Neural cell (in vitro differentiated cells): ENCODE measurements around the gene ENKUR. TPM values are rescaled to one million over a fixed set of nuclear protein-coding genes. Genes with fewer than 3 reads are reported as not detected.

Experiments used
- H2AFZ ChIP-seq: fragments of 200-600, 300-800 bp; sonication (generic), shearing (Covaris generic); 2 replicates; pipeline ENCODE4 v1.6.0; 2014; ENCODE audit warnings: low read depth, mild to moderate bottlenecking, antibody characterized with exemption, low read length, moderate library complexity
- H3F3A ChIP-seq: fragments of 200-600 bp; shearing (Covaris generic); 2 replicates; pipeline ENCODE4 v1.6.1; 2016; ENCODE audit warnings: mild to moderate bottlenecking, moderate library complexity, mixed read lengths, antibody characterized with exemption, low read length; ENCODE audit not compliant: insufficient read depth, poor library complexity, severe bottlenecking
- H3K27ac ChIP-seq: fragments of 200-600, 300-800 bp; sonication (generic), shearing (Covaris generic); 2 replicates; pipeline ENCODE4 v1.5.1; 2014; ENCODE audit warnings: mild to moderate bottlenecking, low read length, moderate library complexity
- H3K27me3 ChIP-seq: fragments of 300-800, 200-600 bp; sonication (generic), shearing (Covaris generic); 2 replicates; pipeline ENCODE4 v1.6.0; 2014; ENCODE audit warnings: mild to moderate bottlenecking, low read depth, low read length, moderate library complexity; ENCODE audit not compliant: insufficient read depth
- H3K36me3 ChIP-seq: fragments of 300-800, 200-600 bp; sonication (generic), shearing (Covaris generic); 2 replicates; pipeline ENCODE4 v1.5.1; 2014; ENCODE audit warnings: mild to moderate bottlenecking, antibody characterized with exemption, low read length, moderate library complexity; ENCODE audit not compliant: insufficient read depth
- H3K4me2 ChIP-seq: fragments of 300-800, 200-600 bp; sonication (generic), shearing (Covaris generic); 2 replicates; pipeline ENCODE4 v1.6.0; 2014; ENCODE audit warnings: mild to moderate bottlenecking, low read length
- H3K4me3 ChIP-seq: fragments of 300-800, 200-600 bp; sonication (generic), shearing (Covaris generic); 2 replicates; pipeline ENCODE4 v1.5.1; 2014; ENCODE audit warnings: mild to moderate bottlenecking, low read length, moderate library complexity
- H3K79me2 ChIP-seq: fragments of 200-600 bp; shearing (Covaris generic); replicated peaks from 2 replicates; pipeline ENCODE4 v1.6.0; 2014; ENCODE audit warnings: mild to moderate bottlenecking, low read length, moderate library complexity; ENCODE audit not compliant: insufficient read depth
- H3K9ac ChIP-seq: fragments of 300-800, 200-600 bp; sonication (generic), shearing (Covaris generic); 2 replicates; pipeline ENCODE4 v1.6.1; 2016; ENCODE audit warnings: mild to moderate bottlenecking, low read length, mixed read lengths
- H3K9me2 ChIP-seq: fragments of 200-600 bp; shearing (Covaris generic); 2 replicates; pipeline ENCODE4 v1.6.1; 2016; ENCODE audit warnings: mild to moderate bottlenecking, low read length, mixed read lengths; ENCODE audit not compliant: insufficient read depth
- H3K9me3 ChIP-seq: fragments of 200-600, 300-800 bp; sonication (generic), shearing (Covaris generic); 2 replicates; pipeline ENCODE4 v1.6.1; 2016; ENCODE audit warnings: mild to moderate bottlenecking, mixed run types, low read length, moderate library complexity, mixed read lengths
- H4K20me1 ChIP-seq: fragments of 200-600 bp; shearing (Covaris generic); 2 replicates; pipeline ENCODE4 v1.6.1; 2016; ENCODE audit warnings: mild to moderate bottlenecking, mixed run types; ENCODE audit not compliant: insufficient read depth
- EP300 ChIP-seq: fragments of 450-650 bp; conservative IDR thresholded peaks from 2 replicates; pipeline ENCODE4 v1.6.1; 2014; ENCODE audit warnings: antibody characterized with exemption, mild to moderate bottlenecking, moderate library complexity; ENCODE audit not compliant: poor library complexity, severe bottlenecking
- EZH2 ChIP-seq: fragments of 200-600, 300-800 bp; shearing (Covaris generic), sonication (generic); IDR thresholded peaks from 2 replicates; pipeline ENCODE4 v1.6.1; 2014; ENCODE audit warnings: antibody characterized with exemption, low read length, borderline replicate concordance, mild to moderate bottlenecking; ENCODE audit not compliant: insufficient read depth, poor library complexity, severe bottlenecking
- MXI1 ChIP-seq: fragments of 450-650 bp; conservative IDR thresholded peaks from 2 replicates; pipeline ENCODE4 v1.6.1; 2014; ENCODE audit warnings: antibody characterized with exemption, mild to moderate bottlenecking; ENCODE audit not compliant: poor library complexity, severe bottlenecking
- POLR2AphosphoS5 ChIP-seq: IDR thresholded peaks from 2 replicates; pipeline ENCODE4 v1.6.1; 2012
- RAD21 ChIP-seq: fragments of 450-650 bp; conservative IDR thresholded peaks from 2 replicates; pipeline ENCODE4 v1.6.1; 2014; ENCODE audit warnings: antibody characterized with exemption, mild to moderate bottlenecking, moderate library complexity
- SMC3 ChIP-seq: fragments of 450-650 bp; conservative IDR thresholded peaks from 2 replicates; pipeline ENCODE4 v1.6.1; 2014; ENCODE audit warnings: antibody characterized with exemption, mild to moderate bottlenecking, moderate library complexity; ENCODE audit not compliant: poor library complexity
- TAF1 ChIP-seq: IDR thresholded peaks from 2 replicates; pipeline ENCODE4 v1.6.1; 2012; ENCODE audit warnings: low read depth
- polyA plus RNA-seq: library from polyadenylated mRNA; depleted of rRNA; stranded (reverse); fragments of >200 nt; gene quantifications from 2 replicates; pipeline ENCODE4 v1.2.3, GENCODE V29; 2014
- TF ChIP-seq, protein P1 (sequence below): fragments of 450-650 bp; IDR thresholded peaks from 2 replicates; pipeline ENCODE4 v1.5.1; 2014; ENCODE audit warnings: antibody characterized with exemption, mild to moderate bottlenecking, moderate library complexity; ENCODE audit not compliant: poor library complexity, severe bottlenecking
- TF ChIP-seq, protein P2 (sequence below): IDR thresholded peaks from 2 replicates; pipeline ENCODE4 v1.6.1; 2012; ENCODE audit warnings: borderline replicate concordance

ENKUR gene
- polyA plus RNA-seq, 1 donor from 2014 or later: 2.6 TPM

DNA sequence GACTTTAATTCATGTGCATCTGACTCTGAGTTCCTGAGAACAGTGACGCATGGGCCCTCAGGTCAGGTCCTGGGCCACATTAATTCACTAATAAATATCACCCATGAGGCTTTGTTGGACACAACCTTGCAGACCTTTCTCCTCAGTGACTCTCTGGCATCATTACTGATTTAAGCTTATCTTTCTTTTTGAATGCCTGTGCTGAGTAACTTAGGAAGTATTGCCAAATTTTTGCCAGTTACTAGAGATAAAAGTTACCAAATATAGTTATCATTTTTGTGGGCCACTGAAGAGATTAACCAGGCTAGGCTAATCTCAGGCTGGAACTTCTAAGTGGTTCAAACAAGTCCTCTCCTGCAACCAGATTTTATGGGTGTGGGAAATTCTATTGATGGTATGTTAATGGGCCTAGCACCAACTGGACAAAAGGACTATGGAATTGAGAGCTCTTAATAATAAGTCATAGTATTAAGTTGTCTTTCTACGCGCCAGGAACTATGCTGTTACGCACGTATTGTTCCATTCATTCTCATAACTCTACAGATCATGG is 34.7 kb downstream of the ENKUR start:
- Histone ChIP-seq H3K36me3 (no peaks in the 10 kb centered on the region), H4K20me1 (no peaks in the 10 kb centered on the region), H3K4me2 (no peak overlapping the region), H3K9ac (no peak overlapping the region), H3K9me2 (no peaks in the 10 kb centered on the region), H3K27ac (no peak overlapping the region), H3K27me3 (no peaks in the 10 kb centered on the region), H3K9me3 (no peaks in the 10 kb centered on the region), H3F3A (no peaks in the 10 kb centered on the region), H2AFZ (no peak overlapping the region), H3K79me2 (no peaks in the 10 kb centered on the region), H3K4me3 (no peak overlapping the region)
- TF ChIP-seq TAF1 (no peak), POLR2AphosphoS5 (no peak), SMC3 (no peak), RAD21 (no peak), EZH2 (no peak), EP300 (no peak), MXI1 (no peak)
- TF ChIP-seq, protein P1, sequence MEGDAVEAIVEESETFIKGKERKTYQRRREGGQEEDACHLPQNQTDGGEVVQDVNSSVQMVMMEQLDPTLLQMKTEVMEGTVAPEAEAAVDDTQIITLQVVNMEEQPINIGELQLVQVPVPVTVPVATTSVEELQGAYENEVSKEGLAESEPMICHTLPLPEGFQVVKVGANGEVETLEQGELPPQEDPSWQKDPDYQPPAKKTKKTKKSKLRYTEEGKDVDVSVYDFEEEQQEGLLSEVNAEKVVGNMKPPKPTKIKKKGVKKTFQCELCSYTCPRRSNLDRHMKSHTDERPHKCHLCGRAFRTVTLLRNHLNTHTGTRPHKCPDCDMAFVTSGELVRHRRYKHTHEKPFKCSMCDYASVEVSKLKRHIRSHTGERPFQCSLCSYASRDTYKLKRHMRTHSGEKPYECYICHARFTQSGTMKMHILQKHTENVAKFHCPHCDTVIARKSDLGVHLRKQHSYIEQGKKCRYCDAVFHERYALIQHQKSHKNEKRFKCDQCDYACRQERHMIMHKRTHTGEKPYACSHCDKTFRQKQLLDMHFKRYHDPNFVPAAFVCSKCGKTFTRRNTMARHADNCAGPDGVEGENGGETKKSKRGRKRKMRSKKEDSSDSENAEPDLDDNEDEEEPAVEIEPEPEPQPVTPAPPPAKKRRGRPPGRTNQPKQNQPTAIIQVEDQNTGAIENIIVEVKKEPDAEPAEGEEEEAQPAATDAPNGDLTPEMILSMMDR: no peak
- TF ChIP-seq, protein P2, sequence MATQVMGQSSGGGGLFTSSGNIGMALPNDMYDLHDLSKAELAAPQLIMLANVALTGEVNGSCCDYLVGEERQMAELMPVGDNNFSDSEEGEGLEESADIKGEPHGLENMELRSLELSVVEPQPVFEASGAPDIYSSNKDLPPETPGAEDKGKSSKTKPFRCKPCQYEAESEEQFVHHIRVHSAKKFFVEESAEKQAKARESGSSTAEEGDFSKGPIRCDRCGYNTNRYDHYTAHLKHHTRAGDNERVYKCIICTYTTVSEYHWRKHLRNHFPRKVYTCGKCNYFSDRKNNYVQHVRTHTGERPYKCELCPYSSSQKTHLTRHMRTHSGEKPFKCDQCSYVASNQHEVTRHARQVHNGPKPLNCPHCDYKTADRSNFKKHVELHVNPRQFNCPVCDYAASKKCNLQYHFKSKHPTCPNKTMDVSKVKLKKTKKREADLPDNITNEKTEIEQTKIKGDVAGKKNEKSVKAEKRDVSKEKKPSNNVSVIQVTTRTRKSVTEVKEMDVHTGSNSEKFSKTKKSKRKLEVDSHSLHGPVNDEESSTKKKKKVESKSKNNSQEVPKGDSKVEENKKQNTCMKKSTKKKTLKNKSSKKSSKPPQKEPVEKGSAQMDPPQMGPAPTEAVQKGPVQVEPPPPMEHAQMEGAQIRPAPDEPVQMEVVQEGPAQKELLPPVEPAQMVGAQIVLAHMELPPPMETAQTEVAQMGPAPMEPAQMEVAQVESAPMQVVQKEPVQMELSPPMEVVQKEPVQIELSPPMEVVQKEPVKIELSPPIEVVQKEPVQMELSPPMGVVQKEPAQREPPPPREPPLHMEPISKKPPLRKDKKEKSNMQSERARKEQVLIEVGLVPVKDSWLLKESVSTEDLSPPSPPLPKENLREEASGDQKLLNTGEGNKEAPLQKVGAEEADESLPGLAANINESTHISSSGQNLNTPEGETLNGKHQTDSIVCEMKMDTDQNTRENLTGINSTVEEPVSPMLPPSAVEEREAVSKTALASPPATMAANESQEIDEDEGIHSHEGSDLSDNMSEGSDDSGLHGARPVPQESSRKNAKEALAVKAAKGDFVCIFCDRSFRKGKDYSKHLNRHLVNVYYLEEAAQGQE: no peak

GRCh38 chr10:24979685-24980084 is 36.3 kb downstream of the ENKUR start:
- Histone ChIP-seq H3K4me2 (no peak overlapping the region), H3F3A (no peaks in the 10 kb centered on the region), H3K9me3 (no peaks in the 10 kb centered on the region), H4K20me1 (no peaks in the 10 kb centered on the region), H3K9me2 (no peaks in the 10 kb centered on the region), H3K36me3 (no peaks in the 10 kb centered on the region), H3K9ac (no peak overlapping the region), H3K79me2 (no peaks in the 10 kb centered on the region), H3K27me3 (no peaks in the 10 kb centered on the region), H2AFZ (no peak overlapping the region), H3K27ac (no peak overlapping the region), H3K4me3 (no peak overlapping the region)
- TF ChIP-seq, protein P2: no peak
- TF ChIP-seq POLR2AphosphoS5: no peak
- no peak for TF ChIP-seq EZH2
